Measurements from ENCODE around the gene UIMC1.

UIMC1 gene

GRCh38 chr5:176891331-176891958 lies 115.1 kb downstream of the UIMC1 start:
- no peak for DNase-seq (ENCODE audit: low spot score in 2 of 2)
- ATAC-seq = no peak
- no peak overlapping the region for H3K4me3 Mint-ChIP-seq
- no peaks in the 10 kb centered on the region for H3K4me1 Mint-ChIP-seq
- H3K9me3 Mint-ChIP-seq = no peaks in the 10 kb centered on the region
- H3K27ac Mint-ChIP-seq = no peak overlapping the region
- H3K36me3 Mint-ChIP-seq = no peaks in the 10 kb centered on the region

- no peak for ATAC-seq
- no peaks in the 10 kb centered on the region for H3K36me3 Mint-ChIP-seq
- no peak overlapping the region for H3K4me3 Mint-ChIP-seq
- H3K9me3 Mint-ChIP-seq = no peaks in the 10 kb centered on the region
- no peak for DNase-seq (ENCODE audit: low spot score in 2 of 2)
- H3K27ac Mint-ChIP-seq = no peak overlapping the region
- no peaks in the 10 kb centered on the region for H3K4me1 Mint-ChIP-seq
These were observed 115.9 kb downstream of the UIMC1 start for GRCh38 chr5:176890455-176891330.

- H3K4me1 Mint-ChIP-seq = peaks cover 5% of the 10 kb centered on the region
- H3K4me3 Mint-ChIP-seq = no peak overlapping the region
- DNase-seq (ENCODE audit: low spot score in 2 of 2) (no peak), ATAC-seq (no peak)
- H3K27ac Mint-ChIP-seq = no peak overlapping the region
- no peaks in the 10 kb centered on the region for H3K9me3 Mint-ChIP-seq
- no peaks in the 10 kb centered on the region for H3K36me3 Mint-ChIP-seq
These were observed 117.0 kb downstream of the UIMC1 start for GRCh38 chr5:176889321-176890280.

GRCh38 chr5:176888865-176889165 lies 117.8 kb downstream of the UIMC1 start:
- ATAC-seq (no peak), DNase-seq (ENCODE audit: low spot score in 2 of 2) (no peak)
- no peaks in the 10 kb centered on the region for H3K9me3 Mint-ChIP-seq
- no peak overlapping the region for H3K4me3 Mint-ChIP-seq
- H3K27ac Mint-ChIP-seq = no peak overlapping the region
- peaks cover 10% of the 10 kb centered on the region for H3K4me1 Mint-ChIP-seq
- no peaks in the 10 kb centered on the region for H3K36me3 Mint-ChIP-seq

- DNase-seq (ENCODE audit: low spot score in 2 of 2) = no peak
- peaks cover 10% of the 10 kb centered on the region for H3K4me1 Mint-ChIP-seq
- H3K4me3 Mint-ChIP-seq = no peak overlapping the region
- no peak overlapping the region for H3K27ac Mint-ChIP-seq
- no peak for ATAC-seq
- H3K9me3 Mint-ChIP-seq = no peaks in the 10 kb centered on the region
- no peaks in the 10 kb centered on the region for H3K36me3 Mint-ChIP-seq
These were observed 118.3 kb downstream of the UIMC1 start for GRCh38 chr5:176888016-176888864.

GRCh38 chr5:176887252-176887849 lies 119.2 kb downstream of the UIMC1 start:
- Mint-ChIP-seq H3K27ac (no peak overlapping the region), H3K4me1 (peaks cover 10% of the 10 kb centered on the region), H3K4me3 (no peak overlapping the region), H3K36me3 (no peaks in the 10 kb centered on the region), H3K9me3 (no peaks in the 10 kb centered on the region)
- DNase-seq (ENCODE audit: low spot score in 2 of 2) (no peak), ATAC-seq (no peak)

- Mint-ChIP-seq H3K36me3 (no peaks in the 10 kb centered on the region), H3K9me3 (no peaks in the 10 kb centered on the region), H3K4me3 (no peak overlapping the region), H3K27ac (no peak overlapping the region), H3K4me1 (peaks cover 10% of the 10 kb centered on the region)
- ATAC-seq (no peak), DNase-seq (ENCODE audit: low spot score in 2 of 2) (no peak)
These were observed 120.0 kb downstream of the UIMC1 start for GRCh38 chr5:176886336-176887251.

- Mint-ChIP-seq H3K9me3 (no peaks in the 10 kb centered on the region), H3K36me3 (no peaks in the 10 kb centered on the region), H3K4me3 (no peak overlapping the region), H3K4me1 (peaks cover 10% of the 10 kb centered on the region), H3K27ac (no peak overlapping the region)
- ATAC-seq (no peak), DNase-seq (ENCODE audit: low spot score in 2 of 2) (no peak)
These were observed 122.0 kb downstream of the UIMC1 start for GRCh38 chr5:176884571-176884890.

GRCh38 chr5:176883700-176884570 lies 122.6 kb downstream of the UIMC1 start:
- Mint-ChIP-seq H3K4me1 (peaks cover 10% of the 10 kb centered on the region), H3K27ac (no peak overlapping the region), H3K36me3 (no peaks in the 10 kb centered on the region), H3K4me3 (no peak overlapping the region), H3K9me3 (no peaks in the 10 kb centered on the region)
- ATAC-seq (no peak), DNase-seq (ENCODE audit: low spot score in 2 of 2) (no peak)

- H3K4me1 Mint-ChIP-seq = peaks cover 10% of the 10 kb centered on the region
- no peak overlapping the region for H3K27ac Mint-ChIP-seq
- H3K9me3 Mint-ChIP-seq = no peaks in the 10 kb centered on the region
- H3K4me3 Mint-ChIP-seq = no peak overlapping the region
- no peak for DNase-seq (ENCODE audit: low spot score in 2 of 2)
- no peak for ATAC-seq
- H3K36me3 Mint-ChIP-seq = no peaks in the 10 kb centered on the region
These were observed 124.0 kb downstream of the UIMC1 start for GRCh38 chr5:176882567-176882903.

GRCh38 chr5:176881816-176882566 lies 124.6 kb downstream of the UIMC1 start:
- no peaks in the 10 kb centered on the region for H3K36me3 Mint-ChIP-seq

GRCh38 chr5:176881021-176881749 lies 125.4 kb downstream of the UIMC1 start:
- no peaks in the 10 kb centered on the region for H3K9me3 Mint-ChIP-seq
- no peaks in the 10 kb centered on the region for H3K36me3 Mint-ChIP-seq
- DNase-seq (ENCODE audit: low spot score in 2 of 2) (no peak), ATAC-seq (no peak)
- no peak overlapping the region for H3K27ac Mint-ChIP-seq
- no peak overlapping the region for H3K4me3 Mint-ChIP-seq
- H3K4me1 Mint-ChIP-seq = peaks cover 19% of the 10 kb centered on the region

More at GRCh38 chr5:176881816-176882566, 124.6 kb downstream of the UIMC1 start:
- peaks cover 11% of the 10 kb centered on the region for H3K4me1 Mint-ChIP-seq
- no peak overlapping the region for H3K4me3 Mint-ChIP-seq
- no peak overlapping the region for H3K27ac Mint-ChIP-seq
- DNase-seq (ENCODE audit: low spot score in 2 of 2) = no peak
- H3K9me3 Mint-ChIP-seq = no peaks in the 10 kb centered on the region
- ATAC-seq = no peak

Measured in stimulated activated effector memory CD8-positive, alpha-beta T cell treated with anti-CD3 and anti-CD28 coated beads, Interleukin-12 subunit alpha, Interleukin-12 subunit beta, amount 100 ng/mL, for 72 hours (primary cell).